Activated naive CD4-positive, alpha-beta T cell treated with anti-CD3 and anti-CD28 coated beads, Interleukin-2, amount 50 U/mL, for 24 hours (primary cell): ENCODE measurements around the gene RPL18A.

Source experiments
- H3K27ac Mint-ChIP-seq: one replicate; pipeline ENCODE4 v1.8.0; 2021; ENCODE audit warnings: mild to moderate bottlenecking, mixed read lengths
- H3K27me3 Mint-ChIP-seq: one replicate; pipeline ENCODE4 v1.8.0; 2021; ENCODE audit warnings: mixed read lengths
- H3K36me3 Mint-ChIP-seq: one replicate; pipeline ENCODE4 v1.8.0; 2021; ENCODE audit warnings: mixed read lengths
- H3K4me1 Mint-ChIP-seq: one replicate; pipeline ENCODE4 v1.8.0; 2021; ENCODE audit warnings: mixed read lengths
- H3K4me3 Mint-ChIP-seq: one replicate; pipeline ENCODE4 v1.8.0; 2021; ENCODE audit warnings: mild to moderate bottlenecking, mixed read lengths
- H3K9me3 Mint-ChIP-seq: one replicate; pipeline ENCODE4 v1.8.0; 2021; ENCODE audit warnings: mixed read lengths

The RPL18A gene

DNA sequence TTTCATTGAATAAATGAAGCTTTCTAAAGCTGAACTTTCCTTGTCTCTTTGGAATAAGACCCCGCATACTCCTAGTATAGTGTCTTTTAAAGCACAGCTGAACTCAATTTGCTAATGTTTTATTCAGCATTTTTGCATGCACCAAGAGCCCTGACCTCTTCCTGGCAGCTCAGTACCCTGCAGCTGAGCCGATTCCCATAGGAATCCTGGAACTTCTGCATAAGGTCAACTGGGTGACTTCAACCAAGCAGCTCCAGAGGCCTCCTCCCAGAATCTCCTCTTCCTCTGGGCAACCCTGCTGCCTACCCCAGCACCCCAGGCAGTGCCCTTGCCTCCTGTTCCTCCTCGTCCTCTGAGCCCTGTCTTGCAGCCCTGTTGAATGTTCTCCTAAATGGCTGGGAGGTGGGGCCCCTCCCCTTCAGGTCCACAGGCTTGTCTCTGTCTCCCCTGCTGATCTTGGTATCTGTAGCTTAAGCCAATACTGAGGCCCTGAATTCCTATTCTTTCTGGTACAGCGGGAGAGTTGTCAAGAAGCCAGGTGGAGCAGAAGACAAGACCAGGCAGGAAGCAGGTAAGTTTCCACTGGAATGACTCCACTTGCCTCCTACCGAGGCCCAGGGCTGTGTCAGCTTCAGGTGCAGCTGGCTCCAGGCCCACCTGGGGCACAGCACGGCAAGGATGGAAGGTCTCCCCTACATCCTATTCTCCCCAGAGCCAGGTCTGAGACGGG, 49.5 kb downstream of the RPL18A start:
- no peaks in the 10 kb centered on the region for H3K27me3 Mint-ChIP-seq
- no peak overlapping the region for H3K4me3 Mint-ChIP-seq
- no peak overlapping the region for H3K27ac Mint-ChIP-seq
- H3K36me3 Mint-ChIP-seq = no peaks in the 10 kb centered on the region
- H3K9me3 Mint-ChIP-seq = no peaks in the 10 kb centered on the region
- no peaks in the 10 kb centered on the region for H3K4me1 Mint-ChIP-seq

DNA sequence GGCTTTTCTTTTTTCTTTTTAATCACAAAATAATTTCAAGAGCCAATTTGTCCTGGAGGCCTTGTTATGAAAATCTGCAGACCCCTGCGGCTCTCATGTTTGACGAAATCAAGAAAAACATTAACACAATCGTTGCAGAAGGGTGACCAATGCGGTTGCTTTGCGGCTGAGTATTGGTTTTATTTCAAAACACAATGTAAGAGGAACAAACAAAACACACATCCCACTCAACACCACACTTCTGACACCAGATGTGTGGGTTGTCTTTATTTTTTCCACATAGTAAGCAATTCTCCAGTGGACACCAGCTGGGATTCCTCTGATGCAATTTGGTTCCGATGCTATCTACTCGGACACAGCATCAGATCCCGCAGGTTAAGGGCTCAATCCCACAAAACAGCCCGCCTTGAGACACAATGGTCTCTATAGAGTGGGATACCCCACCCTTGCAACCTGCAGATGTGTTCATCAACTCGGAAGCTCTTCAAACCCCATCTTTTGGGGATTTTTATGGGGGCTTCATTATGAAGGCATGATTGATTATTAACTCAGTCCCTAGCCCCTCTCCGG, 51.2 kb downstream of the RPL18A start:
- H3K36me3 Mint-ChIP-seq = no peaks in the 10 kb centered on the region
- no peaks in the 10 kb centered on the region for H3K4me1 Mint-ChIP-seq
- H3K9me3 Mint-ChIP-seq = no peaks in the 10 kb centered on the region
- no peak overlapping the region for H3K4me3 Mint-ChIP-seq
- no peak overlapping the region for H3K27ac Mint-ChIP-seq
- no peaks in the 10 kb centered on the region for H3K27me3 Mint-ChIP-seq
